Loucy (cell line): ENCODE data around the gene PARP1.

ENCODE experiments used
- EZH2phosphoT487 ChIP-seq: fragments of 200-600 bp; IDR thresholded peaks from 2 replicates; pipeline ENCODE4 v1.6.1; 2018; ENCODE audit warnings: antibody characterized with exemption, mild to moderate bottlenecking, moderate library complexity, borderline replicate concordance
- TF ChIP-seq, protein P1 (sequence below): fragments of 200-600 bp; sonication (generic); conservative IDR thresholded peaks from 2 replicates; pipeline ENCODE4 v1.5.1; 2014; ENCODE audit warnings: mild to moderate bottlenecking, antibody characterized with exemption, low read length

GRCh38 chr1:226417830-226418546 is 10.1 kb upstream of the PARP1 start:
- TF ChIP-seq EZH2phosphoT487: no peak
- TF ChIP-seq, protein P1, sequence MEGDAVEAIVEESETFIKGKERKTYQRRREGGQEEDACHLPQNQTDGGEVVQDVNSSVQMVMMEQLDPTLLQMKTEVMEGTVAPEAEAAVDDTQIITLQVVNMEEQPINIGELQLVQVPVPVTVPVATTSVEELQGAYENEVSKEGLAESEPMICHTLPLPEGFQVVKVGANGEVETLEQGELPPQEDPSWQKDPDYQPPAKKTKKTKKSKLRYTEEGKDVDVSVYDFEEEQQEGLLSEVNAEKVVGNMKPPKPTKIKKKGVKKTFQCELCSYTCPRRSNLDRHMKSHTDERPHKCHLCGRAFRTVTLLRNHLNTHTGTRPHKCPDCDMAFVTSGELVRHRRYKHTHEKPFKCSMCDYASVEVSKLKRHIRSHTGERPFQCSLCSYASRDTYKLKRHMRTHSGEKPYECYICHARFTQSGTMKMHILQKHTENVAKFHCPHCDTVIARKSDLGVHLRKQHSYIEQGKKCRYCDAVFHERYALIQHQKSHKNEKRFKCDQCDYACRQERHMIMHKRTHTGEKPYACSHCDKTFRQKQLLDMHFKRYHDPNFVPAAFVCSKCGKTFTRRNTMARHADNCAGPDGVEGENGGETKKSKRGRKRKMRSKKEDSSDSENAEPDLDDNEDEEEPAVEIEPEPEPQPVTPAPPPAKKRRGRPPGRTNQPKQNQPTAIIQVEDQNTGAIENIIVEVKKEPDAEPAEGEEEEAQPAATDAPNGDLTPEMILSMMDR: no peak
